GM12892 (cell line): ENCODE data around the gene LRRTM4.

Source experiments
- POLR2A ChIP-seq: IDR thresholded peaks from 2 replicates; pipeline ENCODE4 v1.6.1; 2011; ENCODE audit warnings: low read depth, low read length, control low read depth
- POLR2AphosphoS5 ChIP-seq: IDR thresholded peaks from 2 replicates; pipeline ENCODE4 v1.6.1; 2011; ENCODE audit warnings: low read depth, low read length, control low read depth

GRCh38 chr2:77087987-77088414, 434.2 kb downstream of the LRRTM4 start:
- no peak for TF ChIP-seq POLR2A
- TF ChIP-seq POLR2AphosphoS5 = no peak
